Coronary artery (tissue), 2 donors: ENCODE results near the gene CYSLTR2.
"Not testable (repeated sequence)": the region's sequence is repeated elsewhere in the genome, so short reads cannot be mapped to it uniquely, and the experiment has no call there.

Experiments used
- DNase-seq: peaks from one replicate; pipeline ENCODE4 v3.0.0-alpha.2; 2017; ENCODE audit warnings: low spot score
- H3K27ac ChIP-seq, 2 donors: fragments of 200-600 bp; sonication (generic); one replicate each; pipeline ENCODE4 v1.5.1; 2016 to 2019
- H3K4me3 ChIP-seq: fragments of 200-600 bp; sonication (generic); 2 replicates; pipeline ENCODE4 v1.5.1; 2016; ENCODE audit warnings: mild to moderate bottlenecking, moderate library complexity
- TF ChIP-seq, protein P1 (sequence below): fragments of 200-600 bp; sonication (generic); IDR thresholded peaks from one replicate; pipeline ENCODE4 v1.5.1; 2019; ENCODE audit warnings: antibody characterized with exemption

Gene CYSLTR2

GRCh38 chr13:48682436-48682835 is 28.7 kb downstream of the CYSLTR2 start:
- TF ChIP-seq, protein P1, sequence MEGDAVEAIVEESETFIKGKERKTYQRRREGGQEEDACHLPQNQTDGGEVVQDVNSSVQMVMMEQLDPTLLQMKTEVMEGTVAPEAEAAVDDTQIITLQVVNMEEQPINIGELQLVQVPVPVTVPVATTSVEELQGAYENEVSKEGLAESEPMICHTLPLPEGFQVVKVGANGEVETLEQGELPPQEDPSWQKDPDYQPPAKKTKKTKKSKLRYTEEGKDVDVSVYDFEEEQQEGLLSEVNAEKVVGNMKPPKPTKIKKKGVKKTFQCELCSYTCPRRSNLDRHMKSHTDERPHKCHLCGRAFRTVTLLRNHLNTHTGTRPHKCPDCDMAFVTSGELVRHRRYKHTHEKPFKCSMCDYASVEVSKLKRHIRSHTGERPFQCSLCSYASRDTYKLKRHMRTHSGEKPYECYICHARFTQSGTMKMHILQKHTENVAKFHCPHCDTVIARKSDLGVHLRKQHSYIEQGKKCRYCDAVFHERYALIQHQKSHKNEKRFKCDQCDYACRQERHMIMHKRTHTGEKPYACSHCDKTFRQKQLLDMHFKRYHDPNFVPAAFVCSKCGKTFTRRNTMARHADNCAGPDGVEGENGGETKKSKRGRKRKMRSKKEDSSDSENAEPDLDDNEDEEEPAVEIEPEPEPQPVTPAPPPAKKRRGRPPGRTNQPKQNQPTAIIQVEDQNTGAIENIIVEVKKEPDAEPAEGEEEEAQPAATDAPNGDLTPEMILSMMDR = no peak
- no peak overlapping the region for H3K27ac ChIP-seq
- DNase-seq = no peak

DNA sequence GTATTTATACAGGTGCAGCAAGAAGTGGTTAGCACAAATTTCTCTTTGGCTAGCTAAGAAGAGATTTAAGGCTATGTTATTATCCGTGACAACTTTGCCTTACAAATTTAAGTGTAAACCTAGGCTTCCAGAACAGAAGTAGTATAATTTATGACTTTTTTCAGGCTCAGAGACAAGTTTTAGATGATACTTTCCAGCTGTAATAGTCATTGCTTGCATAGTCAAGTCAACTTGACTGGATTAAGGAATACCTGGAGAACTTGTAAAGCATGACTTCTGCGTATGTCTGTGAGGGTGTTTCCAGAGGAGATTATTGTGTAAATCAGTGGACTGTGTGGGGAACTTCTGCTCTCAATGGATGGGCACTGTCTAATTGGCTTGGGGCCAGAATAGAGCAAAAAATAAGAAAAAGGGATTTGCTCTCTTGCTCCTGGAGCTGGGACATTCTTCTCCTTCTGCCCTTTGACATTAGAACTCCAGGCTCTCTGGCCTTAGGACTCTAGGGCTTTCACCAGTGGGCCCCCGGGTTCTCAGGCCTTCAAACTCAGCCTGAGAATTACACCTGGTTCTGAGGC is 33.0 kb downstream of the CYSLTR2 start:
- Histone ChIP-seq H3K27ac (no peak overlapping the region), H3K4me3 (no peak overlapping the region)
- TF ChIP-seq, protein P1 = no peak
- no peak for DNase-seq

More at GRCh38 chr13:48682436-48682835, 28.7 kb downstream of the CYSLTR2 start:
- H3K4me3 ChIP-seq = no peak overlapping the region

- no peak for DNase-seq
- TF ChIP-seq, protein P1 = no peak
- H3K27ac ChIP-seq = no peak overlapping the region
- no peak overlapping the region for H3K4me3 ChIP-seq
Observed at GRCh38 chr13:48687249-48687648, 33.5 kb downstream of the CYSLTR2 start.

- TF ChIP-seq, protein P1 = no peak
- H3K4me3 ChIP-seq = no peak overlapping the region
- no peak for DNase-seq
- H3K27ac ChIP-seq = no peak overlapping the region
Observed at GRCh38 chr13:48693998-48694397, 40.3 kb downstream of the CYSLTR2 start.

DNA sequence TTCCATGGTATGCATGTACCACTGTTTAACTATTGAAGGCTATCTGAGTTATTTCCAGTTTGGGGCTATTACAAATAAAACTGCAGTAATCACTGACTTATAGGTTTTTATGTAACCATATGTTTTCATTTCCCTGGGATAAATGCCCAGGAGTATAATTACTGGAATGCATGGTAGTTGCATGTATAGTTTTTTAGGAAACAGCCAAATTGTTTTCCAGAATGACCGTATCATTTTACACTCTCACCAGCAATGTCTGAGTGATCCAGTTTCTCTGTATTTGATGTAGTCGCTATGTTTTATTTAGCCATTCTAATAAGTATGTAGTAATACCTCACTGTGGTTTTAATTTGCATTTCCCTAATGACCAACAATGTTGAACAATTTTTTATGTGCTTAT is 42.0 kb downstream of the CYSLTR2 start:
- TF ChIP-seq, protein P1 = no peak
- no peak overlapping the region for H3K4me3 ChIP-seq
- no peak overlapping the region for H3K27ac ChIP-seq
- DNase-seq = no peak

DNA sequence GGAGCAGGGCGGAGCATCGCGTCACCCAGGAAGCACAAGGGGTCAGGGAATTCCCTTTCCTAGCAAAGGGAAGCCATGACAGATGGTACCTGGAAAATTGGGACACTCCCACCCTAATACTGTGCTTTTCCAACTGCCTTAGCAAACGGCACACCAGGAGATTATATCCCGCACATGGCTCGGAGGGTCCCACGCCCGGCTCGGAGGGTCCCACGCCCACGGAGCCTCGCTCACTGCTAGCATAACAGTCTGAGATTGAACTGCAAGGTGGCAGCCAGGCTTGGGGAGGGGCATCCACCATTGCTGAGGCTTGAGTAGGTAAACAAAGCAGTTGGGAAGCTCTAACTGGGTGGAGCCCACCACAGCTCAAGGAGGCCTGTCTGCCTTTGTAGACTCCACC is 42.9 kb downstream of the CYSLTR2 start:
- not testable (repeated sequence) for H3K27ac ChIP-seq, DNase-seq, H3K4me3 ChIP-seq

- Histone ChIP-seq H3K4me3 (no peak overlapping the region), H3K27ac (no peak overlapping the region)
- no peak for DNase-seq
- TF ChIP-seq, protein P1 = no peak
Observed at GRCh38 chr13:48707405-48707804, 53.7 kb downstream of the CYSLTR2 start.
